MM.1S (cell line): ENCODE measurements around the gene USP6NL.

Source experiments
- EZH2 ChIP-seq: fragments of 300-600 bp; sonication (generic); optimal IDR thresholded peaks from 2 replicates; pipeline ENCODE3; 2017; ENCODE audit warnings: low read depth, mild to moderate bottlenecking, antibody characterized with exemption, low read length, mixed read lengths
- EZH2phosphoT487 ChIP-seq: fragments of 300-600 bp; sonication (generic); IDR thresholded peaks from 2 replicates; pipeline ENCODE4 v1.6.1; 2018; ENCODE audit warnings: antibody characterized with exemption, low read length
- TF ChIP-seq, protein P1 (sequence below): fragments of 300-600 bp; sonication (generic); IDR thresholded peaks from 2 replicates; pipeline ENCODE4 v1.5.1; 2016; ENCODE audit warnings: antibody characterized with exemption, low read length, mixed read lengths

DNA sequence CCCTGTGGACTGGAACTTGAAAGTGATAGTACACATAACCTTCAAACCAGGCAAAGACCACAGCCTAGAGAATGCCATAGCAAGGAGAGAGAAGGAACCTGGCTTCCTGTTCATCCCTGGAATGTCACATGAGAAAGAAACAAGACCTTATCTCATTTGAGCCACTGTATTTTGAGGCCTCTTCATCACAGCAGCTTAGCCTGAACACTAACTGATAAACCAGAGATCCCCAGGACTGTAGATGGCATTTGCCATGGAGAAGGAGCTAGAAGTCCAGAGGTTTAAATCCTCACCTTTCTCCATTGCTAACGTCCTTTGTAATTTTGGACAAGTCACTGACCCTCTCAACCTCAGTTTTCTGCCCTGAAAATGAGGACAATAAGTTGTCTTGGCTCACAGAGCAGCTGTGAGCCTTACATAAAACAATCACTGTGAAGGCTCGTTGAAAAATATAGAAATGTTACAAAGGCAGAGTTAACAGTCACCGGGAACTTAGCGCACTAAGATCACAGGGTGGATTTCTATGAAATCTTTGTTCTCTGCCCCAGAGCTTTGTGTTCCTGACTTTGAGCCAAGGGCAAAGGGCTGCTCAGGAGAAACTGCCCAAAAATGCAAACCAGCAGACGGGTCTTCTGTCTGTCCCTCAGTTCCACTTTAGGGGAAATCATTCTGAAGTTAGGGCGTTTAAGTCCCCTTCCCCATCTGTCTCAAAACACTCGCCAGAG is 197.0 kb downstream of the USP6NL start:
- TF ChIP-seq, protein P1, sequence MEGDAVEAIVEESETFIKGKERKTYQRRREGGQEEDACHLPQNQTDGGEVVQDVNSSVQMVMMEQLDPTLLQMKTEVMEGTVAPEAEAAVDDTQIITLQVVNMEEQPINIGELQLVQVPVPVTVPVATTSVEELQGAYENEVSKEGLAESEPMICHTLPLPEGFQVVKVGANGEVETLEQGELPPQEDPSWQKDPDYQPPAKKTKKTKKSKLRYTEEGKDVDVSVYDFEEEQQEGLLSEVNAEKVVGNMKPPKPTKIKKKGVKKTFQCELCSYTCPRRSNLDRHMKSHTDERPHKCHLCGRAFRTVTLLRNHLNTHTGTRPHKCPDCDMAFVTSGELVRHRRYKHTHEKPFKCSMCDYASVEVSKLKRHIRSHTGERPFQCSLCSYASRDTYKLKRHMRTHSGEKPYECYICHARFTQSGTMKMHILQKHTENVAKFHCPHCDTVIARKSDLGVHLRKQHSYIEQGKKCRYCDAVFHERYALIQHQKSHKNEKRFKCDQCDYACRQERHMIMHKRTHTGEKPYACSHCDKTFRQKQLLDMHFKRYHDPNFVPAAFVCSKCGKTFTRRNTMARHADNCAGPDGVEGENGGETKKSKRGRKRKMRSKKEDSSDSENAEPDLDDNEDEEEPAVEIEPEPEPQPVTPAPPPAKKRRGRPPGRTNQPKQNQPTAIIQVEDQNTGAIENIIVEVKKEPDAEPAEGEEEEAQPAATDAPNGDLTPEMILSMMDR: no peak
- no peak for TF ChIP-seq EZH2
- TF ChIP-seq EZH2phosphoT487: no peak
